PFSK-1 (cell line): ENCODE results near the gene FIBCD1.

Source experiments
- FOXP2 ChIP-seq: optimal IDR thresholded peaks from 2 replicates; pipeline ENCODE3; 2011; ENCODE audit warnings: borderline replicate concordance, control low read depth, inconsistent platforms; ENCODE audit not compliant: insufficient read depth; ENCODE audit errors: extremely low read length, extremely low read depth
- POLR2AphosphoS5 ChIP-seq: IDR thresholded peaks from 2 replicates; pipeline ENCODE4 v1.6.1; 2012; ENCODE audit warnings: low read depth, mild to moderate bottlenecking, control low read depth, low read length, moderate library complexity
- REST ChIP-seq, 2 experiments: IDR thresholded peaks; 2 replicates each; pipeline versions ENCODE4 v1.6.1 to v1.8.0; 2011 to 2012; ENCODE audit warnings: low read depth in 2 of 2, low read length in 2 of 2, control low read depth in 1 of 2, inconsistent platforms in 1 of 2, mild to moderate bottlenecking in 1 of 2, moderate library complexity in 1 of 2; ENCODE audit not compliant: insufficient read depth in 1 of 2
- SIN3A ChIP-seq: IDR thresholded peaks from 2 replicates; pipeline ENCODE4 v1.6.1; 2012; ENCODE audit warnings: mild to moderate bottlenecking, low read length, moderate library complexity, borderline replicate concordance; ENCODE audit not compliant: insufficient read depth
- TAF1 ChIP-seq: IDR thresholded peaks from 2 replicates; pipeline ENCODE4 v1.6.1; 2012; ENCODE audit warnings: low read length, control low read depth, borderline replicate concordance; ENCODE audit not compliant: insufficient read depth

FIBCD1 gene

GRCh38 chr9:130935648-130936271 lies 3.3 kb downstream of the FIBCD1 start:
- TF ChIP-seq POLR2AphosphoS5 (no peak), TAF1 (no peak), REST (IDR thresholded peaks at IDR 0.05; ENCODE audit: insufficient read depth in 1 of 2, low read depth in 2 of 2, low read length in 2 of 2) (no peak), FOXP2 (no peak), SIN3A (no peak)

GRCh38 chr9:130934702-130935647 lies 4.1 kb downstream of the FIBCD1 start:
- no peak for TF ChIP-seq POLR2AphosphoS5
- TF ChIP-seq REST (IDR thresholded peaks at IDR 0.05; ENCODE audit: insufficient read depth in 1 of 2, low read depth in 2 of 2, low read length in 2 of 2): no peak
- no peak for TF ChIP-seq TAF1
- TF ChIP-seq SIN3A: no peak
- TF ChIP-seq FOXP2: no peak

GRCh38 chr9:130934246-130934645 lies 4.8 kb downstream of the FIBCD1 start:
- TF ChIP-seq SIN3A (no peak), REST (IDR thresholded peaks at IDR 0.05; ENCODE audit: insufficient read depth in 1 of 2, low read depth in 2 of 2, low read length in 2 of 2) (no peak), TAF1 (no peak)

- no peak for TF ChIP-seq SIN3A
- no peak for TF ChIP-seq POLR2AphosphoS5
- TF ChIP-seq TAF1: no peak
- no peak for TF ChIP-seq FOXP2
- TF ChIP-seq REST (IDR thresholded peaks at IDR 0.05; ENCODE audit: insufficient read depth in 1 of 2, low read depth in 2 of 2, low read length in 2 of 2): no peak
These were observed 5.7 kb downstream of the FIBCD1 start for GRCh38 chr9:130933114-130934046.
